Breast epithelium (tissue), 4 donors: Measurements from ENCODE around the gene LMAN1. TPM values are rescaled to one million over a fixed set of nuclear protein-coding genes. Genes with fewer than 3 reads are reported as not detected.

Experiments
- DNase-seq, 2 donors: peaks; one replicate each; pipeline ENCODE4 v3.0.0-alpha.2; 2019; ENCODE audit warnings: low spot score in 2 of 2
- H3K27ac ChIP-seq, 2 donors: fragments of 200-600 bp; sonication (generic) in 1 of 2; one replicate each; pipeline ENCODE4 v1.5.1; 2016 to 2019; ENCODE audit warnings: mild to moderate bottlenecking in 1 of 2
- H3K27me3 ChIP-seq, 2 donors: fragments of 200-600 bp; sonication (generic) in 1 of 2; one replicate each; pipeline versions ENCODE4 v1.5.1 to v1.6.0; 2017 to 2019; ENCODE audit warnings: control low read depth in 1 of 2, mild to moderate bottlenecking in 1 of 2
- H3K36me3 ChIP-seq: fragments of 200-600 bp; one replicate; pipeline ENCODE4 v1.5.1; 2019
- H3K4me1 ChIP-seq, 2 donors: fragments of 200-600 bp; sonication (generic); one replicate each; pipeline ENCODE4 v1.5.1; 2016 to 2019; ENCODE audit warnings: control low read depth in 1 of 2
- H3K4me3 ChIP-seq, 3 donors: fragments of 200-600 bp; sonication (generic); 1 replicate in 2 of 3; 2 replicates in 1 of 3; pipeline ENCODE4 v1.5.1; 2016 to 2019; ENCODE audit warnings: mild to moderate bottlenecking in 3 of 3, moderate library complexity in 2 of 3
- H3K9me3 ChIP-seq, 2 donors: fragments of 200-600 bp; sonication (generic) in 1 of 2; one replicate each; pipeline ENCODE4 v1.5.1; 2016 to 2019; ENCODE audit warnings: control low read depth in 1 of 2
- POLR2A ChIP-seq: fragments of 450-650 bp; IDR thresholded peaks from one replicate; pipeline ENCODE4 v1.6.1; 2016; ENCODE audit warnings: antibody characterized with exemption, mild to moderate bottlenecking, moderate library complexity
- POLR2AphosphoS5 ChIP-seq, 3 donors: sonication (generic); formaldehyde crosslinking; IDR thresholded peaks; one replicate each; pipeline ENCODE4 v1.6.1; 2017; ENCODE audit warnings: antibody characterized with exemption in 3 of 3
- intact Hi-C: fragments of 100-400 bp; cut with DNase I; formaldehyde crosslinking; loops from one replicate; pipeline ENCODE4 v1.15.1; 2023; ENCODE audit warnings: low total_unique reads
- total RNA-seq, 3 donors: library from RNA; depleted of rRNA; stranded (reverse); fragments of >200 nt; gene quantifications; one replicate each; pipeline ENCODE4 v1.1.0, GENCODE V29; 2016
- TF ChIP-seq, protein P1 (sequence below), 3 donors: fragments of 450-650 bp; IDR thresholded peaks; one replicate each; pipeline ENCODE4 v1.5.1; 2016 to 2017; ENCODE audit warnings: antibody characterized with exemption in 3 of 3, mild to moderate bottlenecking in 3 of 3, moderate library complexity in 3 of 3

The LMAN1 gene
- total RNA-seq, 3 donors from 2014 or later: 86.9 to 110 (median 95.7) TPM

DNA sequence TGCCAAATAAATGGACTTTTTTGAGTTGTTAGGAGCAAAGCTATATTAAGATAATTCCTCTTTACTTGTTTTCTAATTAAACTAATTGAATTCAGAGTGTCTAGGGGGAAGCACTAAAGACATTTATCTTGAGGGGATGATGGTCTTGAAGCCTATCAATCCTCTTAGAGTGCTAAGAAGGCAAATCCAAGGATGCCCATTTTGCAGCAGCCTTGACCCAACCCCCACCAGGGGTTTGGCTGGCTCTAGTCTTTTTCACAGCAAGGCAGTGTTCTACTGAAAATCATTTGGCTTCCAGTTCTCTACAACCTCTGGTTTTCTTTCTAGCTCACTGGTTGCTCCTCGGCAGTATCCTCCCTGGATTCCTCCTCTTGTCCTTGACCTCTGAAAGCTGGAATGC, 79.3 kb downstream of the LMAN1 start:
- DNase-seq: no peak
- Histone ChIP-seq H3K4me3 (no peak overlapping the region), H3K27me3 (peaks cover 0 to 52% of the 10 kb centered on the region in 2 donors), H3K4me1 (no peaks in the 10 kb centered on the region), H3K36me3 (no peaks in the 10 kb centered on the region), H3K27ac (no peak overlapping the region), H3K9me3 (no peaks in the 10 kb centered on the region)
- intact Hi-C loops: no loop called here
- TF ChIP-seq POLR2AphosphoS5 (IDR thresholded peaks at IDR 0.05): no peak
- TF ChIP-seq POLR2A: no peak
- TF ChIP-seq, protein P1, sequence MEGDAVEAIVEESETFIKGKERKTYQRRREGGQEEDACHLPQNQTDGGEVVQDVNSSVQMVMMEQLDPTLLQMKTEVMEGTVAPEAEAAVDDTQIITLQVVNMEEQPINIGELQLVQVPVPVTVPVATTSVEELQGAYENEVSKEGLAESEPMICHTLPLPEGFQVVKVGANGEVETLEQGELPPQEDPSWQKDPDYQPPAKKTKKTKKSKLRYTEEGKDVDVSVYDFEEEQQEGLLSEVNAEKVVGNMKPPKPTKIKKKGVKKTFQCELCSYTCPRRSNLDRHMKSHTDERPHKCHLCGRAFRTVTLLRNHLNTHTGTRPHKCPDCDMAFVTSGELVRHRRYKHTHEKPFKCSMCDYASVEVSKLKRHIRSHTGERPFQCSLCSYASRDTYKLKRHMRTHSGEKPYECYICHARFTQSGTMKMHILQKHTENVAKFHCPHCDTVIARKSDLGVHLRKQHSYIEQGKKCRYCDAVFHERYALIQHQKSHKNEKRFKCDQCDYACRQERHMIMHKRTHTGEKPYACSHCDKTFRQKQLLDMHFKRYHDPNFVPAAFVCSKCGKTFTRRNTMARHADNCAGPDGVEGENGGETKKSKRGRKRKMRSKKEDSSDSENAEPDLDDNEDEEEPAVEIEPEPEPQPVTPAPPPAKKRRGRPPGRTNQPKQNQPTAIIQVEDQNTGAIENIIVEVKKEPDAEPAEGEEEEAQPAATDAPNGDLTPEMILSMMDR (IDR thresholded peaks at IDR 0.05): no peak

DNA sequence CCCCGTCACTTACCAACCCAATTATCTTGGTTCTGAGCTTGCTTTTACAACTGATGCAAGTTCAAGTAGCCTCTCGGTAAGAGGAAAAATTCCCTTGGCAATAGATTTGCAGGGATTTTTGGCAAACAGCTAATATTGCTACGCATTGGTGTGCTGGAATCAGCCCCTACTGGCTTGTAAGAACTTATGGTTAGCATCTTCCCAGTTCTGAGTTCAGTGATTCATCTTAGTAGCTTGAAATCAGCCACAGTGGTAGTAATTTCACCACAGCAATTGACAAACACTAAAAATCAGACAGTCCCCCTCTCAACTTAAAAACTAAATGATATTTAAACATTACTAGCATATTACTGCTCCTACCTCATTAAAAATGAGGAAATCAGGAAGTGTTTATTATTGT, 79.9 kb downstream of the LMAN1 start:
- H3K27me3 ChIP-seq: peaks cover 0 to 57% of the 10 kb centered on the region in 2 donors
- H3K4me1 ChIP-seq: no peaks in the 10 kb centered on the region
- no peaks in the 10 kb centered on the region for H3K36me3 ChIP-seq
- H3K27ac ChIP-seq: no peak overlapping the region
- H3K9me3 ChIP-seq: no peaks in the 10 kb centered on the region
- TF ChIP-seq POLR2AphosphoS5 (IDR thresholded peaks at IDR 0.05) (no peak), POLR2A (no peak)
- TF ChIP-seq, protein P1 (IDR thresholded peaks at IDR 0.05): no peak
- DNase-seq: no peak
- H3K4me3 ChIP-seq: no peak overlapping the region
- intact Hi-C loops: no loop called here

DNA sequence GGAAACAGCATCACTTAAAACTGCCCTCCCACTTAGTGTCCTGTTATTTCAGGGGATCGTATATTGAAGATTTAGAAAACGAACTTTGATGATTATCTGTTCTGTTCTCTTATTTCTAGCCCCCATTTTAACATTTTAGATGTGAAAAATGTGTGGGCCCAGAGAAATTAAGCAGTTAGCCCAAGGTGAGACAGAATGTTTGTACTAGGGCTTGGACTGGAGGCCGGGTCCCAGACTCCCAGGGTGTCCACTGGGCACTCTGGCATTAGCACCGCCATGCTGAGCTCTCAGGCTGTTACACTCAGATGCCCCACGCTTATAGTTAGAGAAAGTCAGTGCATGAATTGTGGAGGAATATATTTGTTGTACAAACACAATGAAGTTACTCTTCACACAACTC, 80.3 kb downstream of the LMAN1 start:
- H3K9me3 ChIP-seq: no peaks in the 10 kb centered on the region
- no peak overlapping the region for H3K4me3 ChIP-seq
- no peak overlapping the region for H3K27ac ChIP-seq
- intact Hi-C loops: no loop called here
- H3K27me3 ChIP-seq: peaks cover 0 to 61% of the 10 kb centered on the region in 2 donors
- TF ChIP-seq POLR2AphosphoS5 (IDR thresholded peaks at IDR 0.05) (no peak), POLR2A (no peak)
- TF ChIP-seq, protein P1 (IDR thresholded peaks at IDR 0.05): no peak
- H3K36me3 ChIP-seq: no peaks in the 10 kb centered on the region
- no peak for DNase-seq
- no peaks in the 10 kb centered on the region for H3K4me1 ChIP-seq

Other genes starting within 250 kb of the LMAN1 start
- 10 to 100 TPM; 11.5 to 44.1 (median 38.7) TPM for gene SEC11C, start 219.4 kb downstream of the LMAN1 start, total RNA-seq
- 1 to 10 TPM in 2 of 3 donors, not detected in 1; 1.6 to 4.7 TPM for gene GRP, start 139.1 kb downstream of the LMAN1 start, total RNA-seq
- gene RAX, start 85.8 kb downstream of the LMAN1 start, total RNA-seq: not detected
- gene CPLX4, start 40.6 kb downstream of the LMAN1 start, total RNA-seq: not detected